Measurements from ENCODE around the gene JAKMIP2.

DNA sequence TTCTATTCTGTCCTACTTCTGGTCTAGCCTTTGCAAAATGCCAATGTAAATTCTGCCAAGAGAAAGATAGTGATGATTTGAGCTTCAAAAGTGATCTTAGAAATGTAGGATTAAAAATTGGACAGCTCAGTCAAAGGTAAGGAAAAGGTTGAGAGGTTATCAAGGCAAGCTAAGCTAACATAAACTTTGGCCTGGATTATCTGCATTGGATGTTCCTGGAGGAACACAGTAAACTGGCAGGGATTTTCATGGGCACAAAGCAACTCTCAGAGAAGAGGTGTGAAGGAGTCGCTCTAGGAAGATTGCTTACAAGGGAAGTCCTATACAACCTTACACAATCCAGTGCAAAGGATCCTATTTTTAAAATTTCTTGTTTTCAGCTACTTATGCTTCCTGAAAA, 115.2 kb downstream of the JAKMIP2 start:
- TF ChIP-seq, protein P1, sequence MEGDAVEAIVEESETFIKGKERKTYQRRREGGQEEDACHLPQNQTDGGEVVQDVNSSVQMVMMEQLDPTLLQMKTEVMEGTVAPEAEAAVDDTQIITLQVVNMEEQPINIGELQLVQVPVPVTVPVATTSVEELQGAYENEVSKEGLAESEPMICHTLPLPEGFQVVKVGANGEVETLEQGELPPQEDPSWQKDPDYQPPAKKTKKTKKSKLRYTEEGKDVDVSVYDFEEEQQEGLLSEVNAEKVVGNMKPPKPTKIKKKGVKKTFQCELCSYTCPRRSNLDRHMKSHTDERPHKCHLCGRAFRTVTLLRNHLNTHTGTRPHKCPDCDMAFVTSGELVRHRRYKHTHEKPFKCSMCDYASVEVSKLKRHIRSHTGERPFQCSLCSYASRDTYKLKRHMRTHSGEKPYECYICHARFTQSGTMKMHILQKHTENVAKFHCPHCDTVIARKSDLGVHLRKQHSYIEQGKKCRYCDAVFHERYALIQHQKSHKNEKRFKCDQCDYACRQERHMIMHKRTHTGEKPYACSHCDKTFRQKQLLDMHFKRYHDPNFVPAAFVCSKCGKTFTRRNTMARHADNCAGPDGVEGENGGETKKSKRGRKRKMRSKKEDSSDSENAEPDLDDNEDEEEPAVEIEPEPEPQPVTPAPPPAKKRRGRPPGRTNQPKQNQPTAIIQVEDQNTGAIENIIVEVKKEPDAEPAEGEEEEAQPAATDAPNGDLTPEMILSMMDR (IDR thresholded peaks at IDR 0.05), result no peak
- no peak for TF ChIP-seq POLR2A (IDR thresholded peaks at IDR 0.05)
